Stomach (tissue), 9 donors: ENCODE data around the gene ITGA2. TPM values are rescaled to one million over a fixed set of nuclear protein-coding genes. Genes with fewer than 3 reads are reported as not detected.

Experiments used
- DNase-seq, 2 donors: peaks; one replicate each; pipeline versions ENCODE4 v3.0.0 to v3.0.0-alpha.2; 2013 to 2019
- H3K27ac ChIP-seq, 5 donors: fragments of 200-600 bp in 4 of 5; sonication (generic) in 4 of 5; one replicate each; pipeline ENCODE4 v1.5.1; 2013 to 2019; ENCODE audit warnings: mild to moderate bottlenecking in 1 of 5, moderate library complexity in 1 of 5
- H3K27me3 ChIP-seq, 3 donors: fragments of 200-600 bp; sonication (generic); one replicate each; pipeline ENCODE4 v1.5.1; 2017 to 2019; ENCODE audit warnings: mixed run types in 1 of 3
- H3K36me3 ChIP-seq, 4 donors: fragments of 200-600 bp; sonication (generic); 1 replicate in 3 of 4; 2 replicates in 1 of 4; pipeline ENCODE4 v1.5.1; 2016 to 2019
- H3K4me1 ChIP-seq, 4 donors: fragments of 200-600 bp; sonication (generic); one replicate each; pipeline ENCODE4 v1.5.1; 2016 to 2019
- H3K4me3 ChIP-seq, 4 donors: fragments of 200-600 bp; sonication (generic) in 3 of 4; one replicate each; pipeline ENCODE4 v1.5.1; 2016 to 2019; ENCODE audit warnings: mild to moderate bottlenecking in 1 of 4
- H3K9me3 ChIP-seq, 4 donors: fragments of 200-600 bp; sonication (generic); one replicate each; pipeline ENCODE4 v1.5.1; 2016 to 2019
- CTCF ChIP-seq, 7 experiments: fragments of 450-650 bp in 4 of 7; fragments of 200-600 bp in 3 of 7; sonication (generic) in 3 of 7; IDR thresholded peaks; one replicate each; pipeline ENCODE4 v1.5.1; 2016 to 2019; ENCODE audit warnings: antibody characterized with exemption in 7 of 7, control low read depth in 2 of 7, mild to moderate bottlenecking in 1 of 7
- EP300 ChIP-seq: sonication (generic); formaldehyde crosslinking; IDR thresholded peaks from one replicate; pipeline ENCODE4 v1.6.1; 2017; ENCODE audit warnings: antibody characterized with exemption
- POLR2A ChIP-seq, 4 donors: fragments of 450-650 bp; IDR thresholded peaks; one replicate each; pipeline ENCODE4 v1.6.1; 2016; ENCODE audit warnings: antibody characterized with exemption in 4 of 4, control low read depth in 2 of 4, mild to moderate bottlenecking in 1 of 4, moderate library complexity in 1 of 4
- POLR2AphosphoS5 ChIP-seq, 3 donors: sonication (generic); formaldehyde crosslinking; IDR thresholded peaks; one replicate each; pipeline ENCODE4 v1.6.1; 2016; ENCODE audit warnings: antibody characterized with exemption in 3 of 3
- WGBS, 5 donors: extraction: QIAGEN DNeasy Blood & Tissue Kit in 3 of 5; methylation state at CpG; one replicate each; pipeline versions ENCODE4 v1.1.5 to v1.1.7; 2013 to 2018; 5-methylcytosine and 5-hydroxymethylcytosine counted together
- intact Hi-C: fragments of 100-400 bp; cut with DNase I; formaldehyde crosslinking; loops from one replicate; pipeline ENCODE4 v1.15.1; 2023; ENCODE audit warnings: low total_unique reads
- polyA plus RNA-seq, 3 donors: library from polyadenylated mRNA; stranded (reverse); fragments of 200-250 nt; gene quantifications; one replicate each; pipeline ENCODE4 v1.2.3, GENCODE V29; 2013
- total RNA-seq, 5 donors: library from RNA; depleted of rRNA; stranded (reverse); fragments of >200 nt; gene quantifications; one replicate each; pipeline versions ENCODE4 v1.1.0 to v1.2.3, GENCODE V29; 2014 to 2016
- donor health status: healthy with polysubstance abuse.
- donor health status: Bipolar disorder and iron deficiency.
- donor health status: healthy.

The ITGA2 gene
- total and polyA plus RNA-seq, 8 donors: 0.58 to 8.3 (median 3.3) TPM

GRCh38 chr5:53031695-53032096 lies 42.5 kb downstream of the ITGA2 start:
- Histone ChIP-seq H3K4me3 (no peak overlapping the region), H3K9me3 (no peaks in the 10 kb centered on the region), H3K27ac (peak overlapping the region; percentile 27 to 83 (median 64)), H3K36me3 (no peaks in the 10 kb centered on the region), H3K4me1 (peaks cover 18 to 50% (median 31%) of the 10 kb centered on the region in 4 donors), H3K27me3 (no peaks in the 10 kb centered on the region)
- intact Hi-C loops: no loop called here
- peak in 1 of 2 donors; percentile 33 for DNase-seq
- TF ChIP-seq CTCF (IDR thresholded peaks at IDR 0.05) (no peak), POLR2AphosphoS5 (IDR thresholded peaks at IDR 0.05) (peak in 2 of 3 donors; percentile 47 to 59)
- 27 to 36% (median 33%) methylated on average over 4 of the region's 4 CpGs for WGBS, 5 donors

- TF ChIP-seq CTCF (IDR thresholded peaks at IDR 0.05) (no peak), POLR2AphosphoS5 (IDR thresholded peaks at IDR 0.05) (no peak), EP300 (no peak), POLR2A (IDR thresholded peaks at IDR 0.05) (no peak)
- intact Hi-C loops: no loop called here
- H3K27ac ChIP-seq: peak overlapping the region in 3 of 5 donors; percentile 11 to 83 (median 64)
- H3K36me3 ChIP-seq: no peaks in the 10 kb centered on the region
- H3K4me1 ChIP-seq: peaks cover 23 to 55% (median 32%) of the 10 kb centered on the region in 4 donors
- no peak for DNase-seq
- no peak overlapping the region for H3K4me3 ChIP-seq
- no peaks in the 10 kb centered on the region for H3K27me3 ChIP-seq
- 21 to 50% (median 28%) methylated on average over 2 of the region's 2 CpGs for WGBS, 5 donors
- H3K9me3 ChIP-seq: no peaks in the 10 kb centered on the region
These were observed 43.0 kb downstream of the ITGA2 start for GRCh38 chr5:53032188-53032587.

- H3K9me3 ChIP-seq: no peaks in the 10 kb centered on the region
- H3K4me1 ChIP-seq: peaks cover 27 to 52% (median 40%) of the 10 kb centered on the region in 4 donors
- no peak for DNase-seq
- no peak for TF ChIP-seq POLR2AphosphoS5 (IDR thresholded peaks at IDR 0.05)
- TF ChIP-seq EP300: no peak
- no peak for TF ChIP-seq CTCF (IDR thresholded peaks at IDR 0.05)
- TF ChIP-seq POLR2A (IDR thresholded peaks at IDR 0.05): no peak
- H3K27ac ChIP-seq: no peak overlapping the region
- intact Hi-C loops: no loop called here
- no peaks in the 10 kb centered on the region for H3K27me3 ChIP-seq
- H3K4me3 ChIP-seq: no peak overlapping the region
- no peaks in the 10 kb centered on the region for H3K36me3 ChIP-seq
These were observed 45.7 kb downstream of the ITGA2 start for GRCh38 chr5:53034832-53035231.

GRCh38 chr5:53035868-53036381 lies 46.8 kb downstream of the ITGA2 start:
- Histone ChIP-seq H3K27me3 (no peaks in the 10 kb centered on the region), H3K9me3 (no peaks in the 10 kb centered on the region), H3K27ac (no peak overlapping the region), H3K4me1 (peaks cover 23 to 45% (median 33%) of the 10 kb centered on the region in 4 donors), H3K4me3 (no peak overlapping the region), H3K36me3 (no peaks in the 10 kb centered on the region)
- intact Hi-C loops: no loop called here
- 55 to 73% (median 65%) methylated on average over 2 of the region's 2 CpGs for WGBS, 5 donors
- TF ChIP-seq CTCF (IDR thresholded peaks at IDR 0.05) (no peak), POLR2AphosphoS5 (IDR thresholded peaks at IDR 0.05) (no peak), EP300 (no peak), POLR2A (IDR thresholded peaks at IDR 0.05) (no peak)
- no peak for DNase-seq
